Cardiac fibroblast (primary cell): ENCODE data around the gene PDE11A.

Experiments used
- DNase-seq, 2 donors: peaks; one replicate each; pipeline versions ENCODE4 v3.0.0 to v3.0.0-alpha.2; 2010; ENCODE audit warnings: low read depth in 2 of 2
- H3K4me3 ChIP-seq, 2 donors: replicated peaks in 1 of 2; 1 replicate in 1 of 2; 2 replicates in 1 of 2; pipeline ENCODE4 v1.5.1; 2011; ENCODE audit warnings: low read depth in 2 of 2, low read length in 2 of 2, mild to moderate bottlenecking in 2 of 2, moderate library complexity in 1 of 2
- TF ChIP-seq, protein P1 (sequence below): IDR thresholded peaks from one replicate; pipeline ENCODE4 v1.5.1; 2011; ENCODE audit warnings: low read depth, mild to moderate bottlenecking, low read length, inconsistent platforms

Gene PDE11A

GRCh38 chr2:178016612-178017011, 56.0 kb downstream of the PDE11A start:
- TF ChIP-seq, protein P1, sequence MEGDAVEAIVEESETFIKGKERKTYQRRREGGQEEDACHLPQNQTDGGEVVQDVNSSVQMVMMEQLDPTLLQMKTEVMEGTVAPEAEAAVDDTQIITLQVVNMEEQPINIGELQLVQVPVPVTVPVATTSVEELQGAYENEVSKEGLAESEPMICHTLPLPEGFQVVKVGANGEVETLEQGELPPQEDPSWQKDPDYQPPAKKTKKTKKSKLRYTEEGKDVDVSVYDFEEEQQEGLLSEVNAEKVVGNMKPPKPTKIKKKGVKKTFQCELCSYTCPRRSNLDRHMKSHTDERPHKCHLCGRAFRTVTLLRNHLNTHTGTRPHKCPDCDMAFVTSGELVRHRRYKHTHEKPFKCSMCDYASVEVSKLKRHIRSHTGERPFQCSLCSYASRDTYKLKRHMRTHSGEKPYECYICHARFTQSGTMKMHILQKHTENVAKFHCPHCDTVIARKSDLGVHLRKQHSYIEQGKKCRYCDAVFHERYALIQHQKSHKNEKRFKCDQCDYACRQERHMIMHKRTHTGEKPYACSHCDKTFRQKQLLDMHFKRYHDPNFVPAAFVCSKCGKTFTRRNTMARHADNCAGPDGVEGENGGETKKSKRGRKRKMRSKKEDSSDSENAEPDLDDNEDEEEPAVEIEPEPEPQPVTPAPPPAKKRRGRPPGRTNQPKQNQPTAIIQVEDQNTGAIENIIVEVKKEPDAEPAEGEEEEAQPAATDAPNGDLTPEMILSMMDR = no peak
- no peak overlapping the region for H3K4me3 ChIP-seq
- no peak for DNase-seq

DNA sequence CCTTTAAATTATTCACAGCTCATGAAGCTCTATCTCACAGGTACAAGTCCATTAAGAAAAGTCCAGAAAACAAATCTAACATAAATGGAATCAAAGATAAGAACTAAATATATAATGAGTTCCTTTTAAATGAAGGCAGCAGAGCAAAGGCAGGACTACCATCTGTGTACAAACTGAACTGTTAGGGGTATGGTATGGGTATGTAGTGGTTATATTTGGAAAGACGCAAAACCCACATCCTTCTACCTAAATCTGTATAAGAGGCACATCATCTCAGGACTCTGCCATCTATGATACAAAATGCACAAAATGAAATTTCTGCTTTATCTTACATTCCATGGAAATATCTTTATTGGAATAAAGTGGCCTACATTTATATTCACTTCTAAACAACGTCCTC, 59.9 kb downstream of the PDE11A start:
- TF ChIP-seq, protein P1 = no peak
- no peak for DNase-seq
- H3K4me3 ChIP-seq = no peak overlapping the region

- no peak overlapping the region for H3K4me3 ChIP-seq
- TF ChIP-seq, protein P1 = no peak
- DNase-seq = no peak
Observed at GRCh38 chr2:178009813-178010212, 62.8 kb downstream of the PDE11A start.

GRCh38 chr2:178008636-178009289, 63.8 kb downstream of the PDE11A start:
- DNase-seq = peak; percentile 38 to 42
- TF ChIP-seq, protein P1 = no peak
- H3K4me3 ChIP-seq = no peak overlapping the region

DNA sequence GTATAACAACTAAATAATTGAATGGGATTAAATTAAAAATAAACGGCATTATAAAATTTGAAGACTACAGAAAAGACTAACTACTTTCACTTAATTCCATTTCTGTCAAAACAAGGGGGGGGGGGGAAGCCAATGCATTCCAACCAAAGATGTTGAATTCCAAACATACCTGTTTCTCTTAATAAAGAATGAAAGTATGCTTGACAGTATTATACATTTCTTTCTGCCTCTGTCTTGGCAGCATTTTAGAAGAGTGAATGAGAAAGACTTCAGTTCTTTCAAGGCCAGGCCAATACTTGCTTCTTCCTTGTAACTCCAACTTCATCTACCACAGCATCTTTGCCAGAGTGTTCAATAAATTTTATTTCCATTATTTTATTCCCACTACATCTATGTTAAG, 65.9 kb downstream of the PDE11A start:
- TF ChIP-seq, protein P1 = no peak
- DNase-seq = no peak
- no peak overlapping the region for H3K4me3 ChIP-seq

DNA sequence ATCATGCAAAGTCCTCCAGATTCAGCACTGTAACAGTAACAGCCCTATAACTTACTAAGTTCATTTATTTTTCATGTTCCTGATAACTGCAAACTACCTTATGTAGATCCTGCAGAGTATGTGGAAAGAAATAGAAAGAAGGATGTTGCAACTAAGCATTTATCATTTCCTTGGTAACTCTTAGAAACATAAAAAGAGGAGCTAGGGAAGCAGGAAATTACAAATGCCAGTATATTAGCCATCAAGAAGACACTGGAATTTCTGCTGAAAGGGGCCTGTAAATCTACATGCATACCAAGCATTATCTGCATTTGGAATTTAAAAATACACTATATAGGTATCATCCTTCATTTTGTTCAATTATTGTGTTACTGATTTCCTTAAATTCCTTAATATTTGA, 66.8 kb downstream of the PDE11A start:
- TF ChIP-seq, protein P1 = no peak
- peak in 1 of 2 donors; percentile 44 for DNase-seq
- no peak overlapping the region for H3K4me3 ChIP-seq

GRCh38 chr2:178002038-178002437, 70.5 kb downstream of the PDE11A start:
- H3K4me3 ChIP-seq = no peak overlapping the region
- DNase-seq = no peak
- TF ChIP-seq, protein P1 = no peak
